Prostate gland (tissue), 2 donors: Measurements from ENCODE around the gene IRAG1.

ENCODE experiments used
- POLR2A ChIP-seq: fragments of 450-650 bp; IDR thresholded peaks from one replicate; pipeline ENCODE4 v1.6.1; 2016; ENCODE audit warnings: antibody characterized with exemption, mild to moderate bottlenecking
- TF ChIP-seq, protein P1 (sequence below), 4 experiments: fragments of 200-600 bp in 2 of 4; fragments of 450-650 bp in 2 of 4; sonication (generic) in 2 of 4; IDR thresholded peaks; 1 replicate in 3 of 4; 2 replicates in 1 of 4; pipeline ENCODE4 v1.5.1; 2016 to 2019; ENCODE audit warnings: antibody characterized with exemption in 4 of 4, mild to moderate bottlenecking in 2 of 4, moderate library complexity in 2 of 4

DNA sequence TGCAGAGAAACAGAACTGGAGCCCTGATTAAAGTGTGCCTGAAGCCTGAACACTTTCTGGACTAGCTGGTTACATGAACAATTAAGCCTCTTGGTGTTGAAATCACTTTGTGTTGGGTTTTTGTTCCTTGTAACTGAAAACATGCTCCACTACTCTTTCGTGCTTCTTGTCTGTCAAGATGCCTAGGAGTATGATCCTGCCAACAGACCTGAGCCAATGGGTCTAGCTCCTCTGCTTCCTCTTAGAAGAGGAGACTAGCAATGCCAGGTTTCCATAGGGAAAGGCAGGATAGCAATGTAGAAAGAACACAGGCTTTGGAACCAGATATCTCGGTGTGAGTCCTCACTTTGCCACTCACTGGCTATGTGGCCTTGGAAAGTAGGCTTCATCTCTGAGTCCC lies 40.3 kb downstream of the IRAG1 start:
- TF ChIP-seq, protein P1, sequence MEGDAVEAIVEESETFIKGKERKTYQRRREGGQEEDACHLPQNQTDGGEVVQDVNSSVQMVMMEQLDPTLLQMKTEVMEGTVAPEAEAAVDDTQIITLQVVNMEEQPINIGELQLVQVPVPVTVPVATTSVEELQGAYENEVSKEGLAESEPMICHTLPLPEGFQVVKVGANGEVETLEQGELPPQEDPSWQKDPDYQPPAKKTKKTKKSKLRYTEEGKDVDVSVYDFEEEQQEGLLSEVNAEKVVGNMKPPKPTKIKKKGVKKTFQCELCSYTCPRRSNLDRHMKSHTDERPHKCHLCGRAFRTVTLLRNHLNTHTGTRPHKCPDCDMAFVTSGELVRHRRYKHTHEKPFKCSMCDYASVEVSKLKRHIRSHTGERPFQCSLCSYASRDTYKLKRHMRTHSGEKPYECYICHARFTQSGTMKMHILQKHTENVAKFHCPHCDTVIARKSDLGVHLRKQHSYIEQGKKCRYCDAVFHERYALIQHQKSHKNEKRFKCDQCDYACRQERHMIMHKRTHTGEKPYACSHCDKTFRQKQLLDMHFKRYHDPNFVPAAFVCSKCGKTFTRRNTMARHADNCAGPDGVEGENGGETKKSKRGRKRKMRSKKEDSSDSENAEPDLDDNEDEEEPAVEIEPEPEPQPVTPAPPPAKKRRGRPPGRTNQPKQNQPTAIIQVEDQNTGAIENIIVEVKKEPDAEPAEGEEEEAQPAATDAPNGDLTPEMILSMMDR (IDR thresholded peaks at IDR 0.05) = no peak
- no peak for TF ChIP-seq POLR2A
